Neuronal stem cell (in vitro differentiated cells): Measurements from ENCODE around the gene TBXA2R.

Experiments
- DNase-seq: peaks from one replicate; pipeline ENCODE4 v3.0.0-alpha.2; 2013; ENCODE audit warnings: low spot score
- H2AFZ ChIP-seq: one replicate; pipeline ENCODE4 v1.6.1; 2013; ENCODE audit warnings: mild to moderate bottlenecking, low read length, inconsistent platforms
- H2AK5ac ChIP-seq: 2 replicates; pipeline ENCODE4 v1.6.1; 2013; ENCODE audit warnings: low read depth, mild to moderate bottlenecking, inconsistent platforms, low read length, moderate library complexity, mixed read lengths
- H2BK120ac ChIP-seq: 2 replicates; pipeline ENCODE4 v1.6.1; 2013; ENCODE audit warnings: low read depth, mild to moderate bottlenecking, inconsistent platforms, low read length, moderate library complexity, mixed read lengths
- H2BK12ac ChIP-seq: one replicate; pipeline ENCODE4 v1.6.1; 2013; ENCODE audit warnings: low read length, inconsistent platforms
- H2BK15ac ChIP-seq: 2 replicates; pipeline ENCODE4 v1.6.1; 2013; ENCODE audit warnings: mild to moderate bottlenecking, low read length, inconsistent platforms, mixed read lengths
- H2BK5ac ChIP-seq: one replicate; pipeline ENCODE4 v1.6.1; 2013; ENCODE audit warnings: inconsistent platforms, mild to moderate bottlenecking, low read length, moderate library complexity
- H3K14ac ChIP-seq: one replicate; pipeline ENCODE4 v1.6.1; 2013; ENCODE audit warnings: low read length, inconsistent platforms
- H3K18ac ChIP-seq: 2 replicates; pipeline ENCODE4 v1.6.1; 2013; ENCODE audit warnings: low read length, inconsistent platforms
- H3K23ac ChIP-seq: 2 replicates; pipeline ENCODE4 v1.6.1; 2013; ENCODE audit warnings: low read depth, mild to moderate bottlenecking, mixed read lengths, low read length, inconsistent platforms; ENCODE audit not compliant: poor library complexity
- H3K27ac ChIP-seq: replicated peaks from 3 replicates; pipeline ENCODE4 v1.5.1; 2013; ENCODE audit warnings: low read length, inconsistent platforms
- H3K27me3 ChIP-seq, 3 experiments: 2 replicates each; pipeline ENCODE4 v1.6.1; 2013; ENCODE audit warnings: low read length in 3 of 3, mild to moderate bottlenecking in 2 of 3, inconsistent platforms in 1 of 3, low read depth in 1 of 3, mixed read lengths in 1 of 3, moderate library complexity in 1 of 3; ENCODE audit not compliant: control insufficient read depth in 3 of 3, insufficient read depth in 3 of 3
- H3K36me3 ChIP-seq, 2 donors: replicated peaks in 1 of 2; 2 replicates each; pipeline ENCODE4 v1.6.1; 2013; ENCODE audit warnings: low read length in 2 of 2; ENCODE audit not compliant: control insufficient read depth in 2 of 2, insufficient read depth in 2 of 2
- H3K4ac ChIP-seq: 2 replicates; pipeline ENCODE4 v1.6.1; 2013; ENCODE audit warnings: inconsistent platforms, mild to moderate bottlenecking, low read length, moderate library complexity
- H3K4me1 ChIP-seq, 2 donors: 1 replicate in 1 of 2; 2 replicates in 1 of 2; pipeline ENCODE4 v1.6.1; 2013; ENCODE audit warnings: low read length in 2 of 2, low read depth in 1 of 2; ENCODE audit not compliant: control insufficient read depth in 2 of 2, insufficient read depth in 1 of 2
- H3K4me2 ChIP-seq: one replicate; pipeline ENCODE4 v1.6.1; 2013; ENCODE audit warnings: mild to moderate bottlenecking, low read length, inconsistent platforms; ENCODE audit not compliant: insufficient read depth, poor library complexity, severe bottlenecking
- H3K4me3 ChIP-seq, 2 donors: 2 replicates each; pipeline ENCODE4 v1.5.1; 2013; ENCODE audit warnings: low read length in 2 of 2, mild to moderate bottlenecking in 2 of 2, inconsistent platforms in 1 of 2, moderate library complexity in 1 of 2
- H3K79me1 ChIP-seq: one replicate; pipeline ENCODE4 v1.6.1; 2013; ENCODE audit warnings: low read depth, mild to moderate bottlenecking, inconsistent platforms, low read length, moderate library complexity
- H3K9ac ChIP-seq: one replicate; pipeline ENCODE4 v1.6.1; 2013; ENCODE audit warnings: mild to moderate bottlenecking, low read depth, low read length, inconsistent platforms; ENCODE audit not compliant: poor library complexity
- H3K9me3 ChIP-seq, 2 donors: replicated peaks in 1 of 2; 2 replicates each; pipeline versions ENCODE3 to v1.6.1; 2013; ENCODE audit warnings: low read length in 2 of 2, mild to moderate bottlenecking in 2 of 2, inconsistent platforms in 1 of 2, low read depth in 1 of 2, mixed read lengths in 1 of 2, moderate library complexity in 1 of 2; ENCODE audit not compliant: control insufficient read depth in 2 of 2, insufficient read depth in 1 of 2
- H4K8ac ChIP-seq: one replicate; pipeline ENCODE4 v1.6.1; 2013; ENCODE audit warnings: low read depth, mild to moderate bottlenecking, inconsistent platforms, low read length, moderate library complexity
- H4K91ac ChIP-seq: one replicate; pipeline ENCODE4 v1.6.1; 2013; ENCODE audit warnings: low read length, low read depth, mild to moderate bottlenecking, inconsistent platforms; ENCODE audit not compliant: poor library complexity
- WGBS, 2 donors: extraction: QIAGEN DNeasy Blood & Tissue Kit; methylation state at CpG; one replicate each; pipeline ENCODE4 v1.1.7; 2013; ENCODE audit warnings: missing lambda C conversion rate in 2 of 2, mixed read lengths in 1 of 2; ENCODE audit not compliant: insufficient read length in 2 of 2, insufficient replicate concordance in 1 of 2; ENCODE audit errors: extremely low coverage in 2 of 2; 5-methylcytosine and 5-hydroxymethylcytosine counted together

TBXA2R gene

GRCh38 chr19:3577723-3578344 lies 28.8 kb downstream of the TBXA2R start:
- H3K79me1 ChIP-seq: peaks cover 3% of the 10 kb centered on the region
- no peak for DNase-seq
- H4K8ac ChIP-seq: no peak overlapping the region
- no peak overlapping the region for H3K27ac ChIP-seq
- WGBS, 2 donors: no CpG with 5 or more reads among the region's 60 CpGs
- H3K9me3 ChIP-seq: no peaks in the 10 kb centered on the region
- H4K91ac ChIP-seq: no peak overlapping the region
- peak overlapping the region; percentile 37 for H2AK5ac ChIP-seq
- H3K4me3 ChIP-seq: no peak overlapping the region
- H2BK120ac ChIP-seq: no peak overlapping the region
- peaks cover 9 to 19% of the 10 kb centered on the region in 2 donors for H3K36me3 ChIP-seq
- H2BK15ac ChIP-seq: no peak overlapping the region
- peak overlapping the region; percentile 43 for H3K23ac ChIP-seq
- H3K4me1 ChIP-seq: peaks cover 0 to 14% of the 10 kb centered on the region in 2 donors
- H3K14ac ChIP-seq: no peak overlapping the region
- H3K18ac ChIP-seq: peak overlapping the region; percentile 76
- no peak overlapping the region for H2AFZ ChIP-seq
- peaks cover 0 to 28% (median 0%) of the 10 kb centered on the region in 3 experiments for H3K27me3 ChIP-seq
- no peak overlapping the region for H2BK5ac ChIP-seq
- H3K4ac ChIP-seq: no peak overlapping the region
- peak overlapping the region; percentile 60 for H3K9ac ChIP-seq
- H2BK12ac ChIP-seq: no peak overlapping the region
- peak overlapping the region; percentile 49 for H3K4me2 ChIP-seq

DNA sequence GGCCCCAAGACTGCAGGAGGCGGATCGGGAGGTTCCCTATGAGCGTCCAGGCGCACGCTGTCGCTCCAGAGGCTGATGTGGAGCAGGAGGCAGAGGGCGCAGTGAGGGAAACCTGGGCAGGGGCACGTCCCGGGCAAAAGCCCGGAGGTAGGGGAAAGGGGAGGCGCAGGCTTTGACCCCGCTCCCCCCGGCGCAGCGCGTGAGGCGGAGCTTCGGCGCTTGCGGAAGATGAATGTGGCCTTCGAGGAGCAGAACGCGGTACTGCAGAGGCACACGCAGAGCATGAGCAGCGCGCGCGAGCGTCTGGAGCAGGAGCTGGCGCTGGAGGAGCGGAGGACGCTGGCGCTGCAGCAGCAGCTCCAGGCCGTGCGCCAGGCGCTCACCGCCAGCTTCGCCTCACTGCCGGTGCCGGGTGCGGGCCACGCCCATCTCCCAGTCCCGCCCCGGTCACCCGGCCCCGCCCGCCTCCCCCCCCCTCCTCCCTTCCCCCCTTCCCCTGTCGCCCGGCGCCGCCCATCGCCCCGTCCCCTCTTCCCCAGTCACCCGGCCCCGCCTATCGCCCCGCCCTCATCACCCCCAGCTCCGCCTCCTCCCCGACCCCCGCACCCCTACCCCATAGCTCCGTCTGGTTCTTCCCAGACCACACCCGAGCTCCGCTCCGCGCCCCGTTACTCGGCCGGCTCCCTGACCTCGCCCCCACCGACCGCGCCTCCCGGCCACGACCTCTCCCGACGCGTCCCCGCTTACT lies 29.8 kb downstream of the TBXA2R start:
- H3K4me3 ChIP-seq: peak overlapping the region in 1 of 2 donors; percentile 84
- H3K27me3 ChIP-seq: peaks cover 0 to 28% (median 0%) of the 10 kb centered on the region in 3 experiments
- H2AK5ac ChIP-seq: peak overlapping the region; percentile 7
- H2BK12ac ChIP-seq: peak overlapping the region; percentile 58
- H3K9ac ChIP-seq: peak overlapping the region; percentile 96
- H3K18ac ChIP-seq: peak overlapping the region; percentile 94
- H4K91ac ChIP-seq: no peak overlapping the region
- no CpG with 5 or more reads among the region's 78 CpGs for whole genome bisulfite sequencing, 2 donors
- H3K27ac ChIP-seq: peak overlapping the region; percentile 49
- no peak overlapping the region for H2BK120ac ChIP-seq
- H2BK5ac ChIP-seq: peak overlapping the region; percentile 33
- DNase-seq: no peak
- no peaks in the 10 kb centered on the region for H3K9me3 ChIP-seq
- no peak overlapping the region for H2AFZ ChIP-seq
- H3K4ac ChIP-seq: no peak overlapping the region
- peaks cover 3% of the 10 kb centered on the region for H3K79me1 ChIP-seq
- H3K36me3 ChIP-seq: peaks cover 9 to 19% of the 10 kb centered on the region in 2 donors
- H3K4me2 ChIP-seq: peak overlapping the region; percentile 86
- peak overlapping the region; percentile 1 for H4K8ac ChIP-seq
- peak overlapping the region; percentile 97 for H3K14ac ChIP-seq
- peak overlapping the region; percentile 100 for H3K23ac ChIP-seq
- H2BK15ac ChIP-seq: peak overlapping the region; percentile 6
- peaks cover 4 to 17% of the 10 kb centered on the region in 2 donors for H3K4me1 ChIP-seq

GRCh38 chr19:3575949-3576673 lies 30.6 kb downstream of the TBXA2R start:
- WGBS, 2 donors: no CpG with 5 or more reads among the region's 29 CpGs
- peak overlapping the region; percentile 100 for H3K23ac ChIP-seq
- peak overlapping the region; percentile 96 for H3K9ac ChIP-seq
- peak overlapping the region; percentile 33 for H2BK5ac ChIP-seq
- H3K27ac ChIP-seq: peak overlapping the region; percentile 49
- peak overlapping the region; percentile 58 for H2BK12ac ChIP-seq
- DNase-seq: no peak
- H3K18ac ChIP-seq: peak overlapping the region; percentile 94
- peaks cover 0 to 28% (median 0%) of the 10 kb centered on the region in 3 experiments for H3K27me3 ChIP-seq
- H3K36me3 ChIP-seq: peaks cover 9 to 19% of the 10 kb centered on the region in 2 donors
- no peak overlapping the region for H2BK120ac ChIP-seq
- peaks cover 3% of the 10 kb centered on the region for H3K79me1 ChIP-seq
- H2AFZ ChIP-seq: no peak overlapping the region
- peak overlapping the region; percentile 1 for H4K8ac ChIP-seq
- H3K4me2 ChIP-seq: peak overlapping the region; percentile 86
- H3K14ac ChIP-seq: peak overlapping the region; percentile 97
- H3K4me3 ChIP-seq: peak overlapping the region in 1 of 2 donors; percentile 84
- H2BK15ac ChIP-seq: peak overlapping the region; percentile 6
- peak overlapping the region; percentile 7 for H2AK5ac ChIP-seq
- no peak overlapping the region for H4K91ac ChIP-seq
- H3K4ac ChIP-seq: no peak overlapping the region
- H3K9me3 ChIP-seq: no peaks in the 10 kb centered on the region
- peaks cover 5 to 17% of the 10 kb centered on the region in 2 donors for H3K4me1 ChIP-seq
